IMR-90 (cell line): ENCODE results near the gene ZFP42.

Experiments used
- BHLHE40 ChIP-seq: fragments of 150-350 bp; IDR thresholded peaks from 2 replicates; pipeline ENCODE4 v1.6.1; 2016; ENCODE audit warnings: mild to moderate bottlenecking, low read depth, low read length
- CEBPB ChIP-seq: IDR thresholded peaks from 2 replicates; pipeline ENCODE4 v1.6.1; 2012; ENCODE audit warnings: low read depth, low read length, improper control_type of control experiment
- CHD1 ChIP-seq: IDR thresholded peaks from 2 replicates; pipeline ENCODE4 v1.6.1; 2012; ENCODE audit warnings: low read depth, low read length, improper control_type of control experiment
- CTCF ChIP-seq: conservative IDR thresholded peaks from 2 replicates; pipeline ENCODE4 v1.5.1; 2012; ENCODE audit warnings: mild to moderate bottlenecking, low read depth, low read length, improper control_type of control experiment
- ELK1 ChIP-seq: fragments of 150-350 bp; IDR thresholded peaks from 2 replicates; pipeline ENCODE4 v1.6.1; 2016; ENCODE audit warnings: low read depth, mild to moderate bottlenecking, low read length, moderate library complexity, borderline replicate concordance
- FOS ChIP-seq: fragments of 150-350 bp; IDR thresholded peaks from 2 replicates; pipeline ENCODE4 v1.6.1; 2016; ENCODE audit warnings: low read depth, low read length
- MAFK ChIP-seq: IDR thresholded peaks from 2 replicates; pipeline ENCODE4 v1.6.1; 2012; ENCODE audit warnings: low read depth, low read length, improper control_type of control experiment
- MXI1 ChIP-seq: IDR thresholded peaks from 2 replicates; pipeline ENCODE4 v1.6.1; 2012; ENCODE audit warnings: low read depth, mild to moderate bottlenecking, low read length, moderate library complexity, borderline replicate concordance
- POLR2A ChIP-seq: IDR thresholded peaks from 2 replicates; pipeline ENCODE4 v1.6.1; 2012; ENCODE audit warnings: mild to moderate bottlenecking, low read depth, low read length
- RAD21 ChIP-seq: IDR thresholded peaks from 2 replicates; pipeline ENCODE4 v1.6.1; 2012; ENCODE audit warnings: low read length, improper control_type of control experiment
- RFX5 ChIP-seq: IDR thresholded peaks from 2 replicates; pipeline ENCODE4 v1.8.0; 2012; ENCODE audit warnings: low read depth, mild to moderate bottlenecking, low read length, moderate library complexity
- SMC3 ChIP-seq: fragments of 150-350 bp; IDR thresholded peaks from 2 replicates; pipeline ENCODE4 v1.6.1; 2016; ENCODE audit warnings: low read depth, mild to moderate bottlenecking, antibody characterized with exemption, low read length, moderate library complexity
- USF2 ChIP-seq: fragments of 150-350 bp; IDR thresholded peaks from 2 replicates; pipeline ENCODE4 v1.6.1; 2017; ENCODE audit warnings: mild to moderate bottlenecking, antibody characterized with exemption, low read length, low read depth

- no peak for TF ChIP-seq CTCF
- TF ChIP-seq MXI1 = no peak
- TF ChIP-seq RFX5 = no peak
- TF ChIP-seq CEBPB = no peak
- TF ChIP-seq BHLHE40 = no peak
- no peak for TF ChIP-seq RAD21
- TF ChIP-seq FOS = no peak
- TF ChIP-seq POLR2A = no peak
- TF ChIP-seq SMC3 = no peak
- no peak for TF ChIP-seq USF2
- no peak for TF ChIP-seq CHD1
- no peak for TF ChIP-seq MAFK
- no peak for TF ChIP-seq ELK1
These were observed 47.6 kb downstream of the ZFP42 start for GRCh38 chr4:188043154-188043553.
